Pulmonary artery endothelial cell (primary cell): ENCODE measurements around the gene GPATCH4. TPM values are rescaled to one million over a fixed set of nuclear protein-coding genes. Genes with fewer than 3 reads are reported as not detected.
"Not testable (repeated sequence)": the region's sequence is repeated elsewhere in the genome, so short reads cannot be mapped to it uniquely, and the experiment has no call there.

Experiments used
- DNase-seq: peaks from one replicate; pipeline ENCODE4 v3.0.0-alpha.2; 2011; ENCODE audit warnings: low read depth, low spot score
- total RNA-seq: library from RNA; depleted of rRNA; stranded (reverse); fragments of >200 nt; gene quantifications from 2 replicates; pipeline ENCODE4 v1.2.3, GENCODE V29; 2014

The GPATCH4 gene
- total RNA-seq, 1 donor from 2014 or later = 27.2 TPM

GRCh38 chr1:156581661-156582387 is 19.5 kb downstream of the GPATCH4 start:
- no peak for DNase-seq

- DNase-seq = no peak
Measured at GRCh38 chr1:156579472-156579871, 21.8 kb downstream of the GPATCH4 start, which contains the start of gene TTC24. Gene TTC24 (plus strand): TSS chr1:156579723. CDS start chr1:156581365, 1,642 bp downstream.

- DNase-seq = no peak
Measured at GRCh38 chr1:156578055-156578454, 23.2 kb downstream of the GPATCH4 start.

GRCh38 chr1:156577550-156577949 is 23.7 kb downstream of the GPATCH4 start:
- DNase-seq = no peak

- DNase-seq = no peak
Measured at GRCh38 chr1:156574039-156574633, 27.1 kb downstream of the GPATCH4 start.

- DNase-seq = no peak
Measured at GRCh38 chr1:156572663-156573018, 28.6 kb downstream of the GPATCH4 start.

GRCh38 chr1:156571919-156572662 is 29.2 kb downstream of the GPATCH4 start, which contains the start of gene IQGAP3:
Gene IQGAP3 (minus strand): TSS chr1:156572565. CDS start chr1:156572529, 36 bp downstream.
- peak; percentile 41 for DNase-seq

GRCh38 chr1:156571261-156571852 is 29.9 kb downstream of the GPATCH4 start:
- peak; percentile 60 for DNase-seq

- DNase-seq = no peak
Measured at GRCh38 chr1:156566436-156566835, 34.8 kb downstream of the GPATCH4 start.

GRCh38 chr1:156565519-156565918 is 35.8 kb downstream of the GPATCH4 start:
- no peak for DNase-seq

GRCh38 chr1:156560585-156561163 is 40.6 kb downstream of the GPATCH4 start:
- no peak for DNase-seq

GRCh38 chr1:156559797-156560385 is 41.4 kb downstream of the GPATCH4 start:
- DNase-seq = no peak

GRCh38 chr1:156559086-156559796 is 42.0 kb downstream of the GPATCH4 start:
- no peak for DNase-seq

GRCh38 chr1:156556354-156556753 is 44.9 kb downstream of the GPATCH4 start:
- DNase-seq = no peak

GRCh38 chr1:156555715-156556114 is 45.6 kb downstream of the GPATCH4 start:
- DNase-seq = no peak

GRCh38 chr1:156554971-156555370 is 46.3 kb downstream of the GPATCH4 start:
- no peak for DNase-seq

- DNase-seq = no peak
Measured at GRCh38 chr1:156553860-156554485, 47.3 kb downstream of the GPATCH4 start.

- DNase-seq = not testable (repeated sequence)
Measured at GRCh38 chr1:156552937-156553336, 48.3 kb downstream of the GPATCH4 start.

GRCh38 chr1:156552518-156552917 is 48.8 kb downstream of the GPATCH4 start:
- DNase-seq = no peak

GRCh38 chr1:156551869-156552268 is 49.4 kb downstream of the GPATCH4 start:
- no peak for DNase-seq
